GM12874 (cell line): ENCODE results near the gene GPR151.

Experiments
- TF ChIP-seq, protein P1 (sequence below): IDR thresholded peaks from 2 replicates; pipeline ENCODE4 v1.5.1; 2011; ENCODE audit warnings: low read depth, mild to moderate bottlenecking, control low read depth, low read length, moderate library complexity; ENCODE audit not compliant: insufficient read depth

Gene GPR151

DNA sequence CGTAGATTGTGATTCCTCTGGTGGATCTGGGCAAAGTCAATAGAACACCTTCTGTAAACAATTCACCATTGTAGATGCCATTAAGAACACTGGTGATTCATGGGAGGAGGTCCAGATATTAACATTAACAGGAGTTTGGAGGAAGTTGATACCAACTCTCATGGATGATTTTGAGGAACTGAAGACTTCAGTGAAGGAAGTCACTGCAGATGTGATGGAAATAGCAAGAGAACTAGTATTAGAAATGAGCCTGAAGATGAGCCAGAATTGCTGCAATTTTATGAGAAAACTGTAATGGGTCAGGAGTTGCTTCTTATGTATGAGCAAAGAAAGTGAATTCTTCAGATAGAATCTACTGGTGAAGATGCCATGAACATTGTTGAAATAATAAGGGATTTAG, 41.9 kb downstream of the GPR151 start:
- TF ChIP-seq, protein P1, sequence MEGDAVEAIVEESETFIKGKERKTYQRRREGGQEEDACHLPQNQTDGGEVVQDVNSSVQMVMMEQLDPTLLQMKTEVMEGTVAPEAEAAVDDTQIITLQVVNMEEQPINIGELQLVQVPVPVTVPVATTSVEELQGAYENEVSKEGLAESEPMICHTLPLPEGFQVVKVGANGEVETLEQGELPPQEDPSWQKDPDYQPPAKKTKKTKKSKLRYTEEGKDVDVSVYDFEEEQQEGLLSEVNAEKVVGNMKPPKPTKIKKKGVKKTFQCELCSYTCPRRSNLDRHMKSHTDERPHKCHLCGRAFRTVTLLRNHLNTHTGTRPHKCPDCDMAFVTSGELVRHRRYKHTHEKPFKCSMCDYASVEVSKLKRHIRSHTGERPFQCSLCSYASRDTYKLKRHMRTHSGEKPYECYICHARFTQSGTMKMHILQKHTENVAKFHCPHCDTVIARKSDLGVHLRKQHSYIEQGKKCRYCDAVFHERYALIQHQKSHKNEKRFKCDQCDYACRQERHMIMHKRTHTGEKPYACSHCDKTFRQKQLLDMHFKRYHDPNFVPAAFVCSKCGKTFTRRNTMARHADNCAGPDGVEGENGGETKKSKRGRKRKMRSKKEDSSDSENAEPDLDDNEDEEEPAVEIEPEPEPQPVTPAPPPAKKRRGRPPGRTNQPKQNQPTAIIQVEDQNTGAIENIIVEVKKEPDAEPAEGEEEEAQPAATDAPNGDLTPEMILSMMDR, result no peak

DNA sequence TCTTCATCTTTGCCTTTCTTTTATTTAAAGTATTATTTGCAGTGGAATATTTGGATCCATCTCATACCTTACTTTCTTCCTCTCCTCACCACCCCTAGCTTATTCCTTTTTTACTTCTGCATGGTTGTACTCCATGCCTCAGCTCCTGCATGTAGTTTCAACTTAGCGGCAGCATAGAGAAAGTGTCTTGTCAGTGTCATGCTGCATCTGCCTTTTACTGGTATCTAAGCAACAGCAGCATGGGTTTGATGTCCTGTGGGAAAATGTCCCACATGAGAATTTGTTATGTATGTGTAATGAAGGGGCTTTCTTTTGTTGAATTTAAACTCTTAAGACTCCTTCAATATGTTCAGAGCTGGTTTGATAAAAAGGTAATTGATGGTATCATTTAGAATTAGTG, 48.2 kb downstream of the GPR151 start:
- TF ChIP-seq, protein P1, result no peak

DNA sequence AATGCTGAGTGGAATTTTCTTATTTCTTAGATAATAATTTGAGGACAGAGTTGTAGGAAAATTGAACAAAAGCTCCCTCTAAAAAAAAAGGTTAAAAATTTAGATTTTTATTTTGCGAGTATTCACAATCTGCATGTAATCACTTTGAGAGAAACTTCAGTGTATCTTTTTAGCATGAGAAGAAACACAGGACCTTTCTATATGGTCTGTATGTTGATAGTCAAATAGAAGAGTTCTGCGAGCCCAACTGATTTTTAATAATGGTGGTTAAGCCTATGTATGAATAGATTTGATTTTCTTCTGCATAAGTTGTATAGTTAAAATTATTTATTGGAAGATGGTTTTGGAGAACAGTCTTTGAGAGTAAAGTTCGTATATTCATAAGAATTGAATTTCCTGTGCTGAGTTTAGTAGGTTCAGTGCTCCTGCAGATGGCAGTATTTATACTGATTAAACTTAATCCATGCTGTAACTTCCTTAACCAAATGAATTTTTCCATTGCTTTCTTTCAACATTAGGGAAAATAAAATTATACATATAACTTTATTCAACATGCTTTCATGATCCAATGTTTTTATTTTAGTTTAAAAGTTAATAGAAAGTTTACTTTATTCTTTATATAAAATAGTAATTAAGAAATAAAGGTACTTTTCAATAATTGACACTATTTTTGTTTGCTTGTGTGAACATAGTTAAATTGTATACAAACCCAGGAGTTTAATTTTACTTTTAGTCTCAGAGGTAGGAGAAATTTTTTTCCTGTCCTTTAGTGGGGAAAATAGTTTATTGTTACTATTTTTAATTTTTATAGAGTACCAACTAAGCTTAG, 49.3 kb downstream of the GPR151 start:
- TF ChIP-seq, protein P1, result no peak

DNA sequence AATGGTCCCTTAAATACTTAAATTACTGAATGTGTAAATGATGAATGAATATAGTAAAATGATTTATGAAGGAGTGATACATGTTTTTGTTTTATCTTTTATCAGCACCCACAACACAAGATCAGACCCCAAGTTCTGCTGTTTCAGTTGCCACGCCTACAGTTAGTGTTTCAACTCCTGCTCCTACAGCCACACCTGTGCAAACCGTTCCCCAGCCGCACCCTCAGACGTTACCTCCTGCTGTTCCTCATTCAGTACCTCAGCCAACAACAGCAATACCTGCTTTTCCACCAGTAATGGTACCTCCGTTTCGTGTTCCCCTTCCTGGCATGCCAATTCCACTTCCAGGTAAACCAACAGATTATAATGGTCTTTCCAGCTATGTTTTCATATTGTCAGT, 52.5 kb downstream of the GPR151 start:
- TF ChIP-seq, protein P1, result no peak
